Myocyte (in vitro differentiated cells): ENCODE measurements around the gene DCT. TPM values are rescaled to one million over a fixed set of nuclear protein-coding genes. Genes with fewer than 3 reads are reported as not detected.

ENCODE experiments used
- DNase-seq: peaks from one replicate; pipeline ENCODE4 v3.0.0-alpha.2; 2012; ENCODE audit warnings: low read depth
- total RNA-seq: library from RNA; depleted of rRNA; stranded (reverse); fragments of >200 nt; gene quantifications from 2 replicates; pipeline ENCODE4 v1.2.3, GENCODE V29; 2014

Gene DCT
- total RNA-seq, 1 donor from 2014 or later = 0.13 TPM

DNA sequence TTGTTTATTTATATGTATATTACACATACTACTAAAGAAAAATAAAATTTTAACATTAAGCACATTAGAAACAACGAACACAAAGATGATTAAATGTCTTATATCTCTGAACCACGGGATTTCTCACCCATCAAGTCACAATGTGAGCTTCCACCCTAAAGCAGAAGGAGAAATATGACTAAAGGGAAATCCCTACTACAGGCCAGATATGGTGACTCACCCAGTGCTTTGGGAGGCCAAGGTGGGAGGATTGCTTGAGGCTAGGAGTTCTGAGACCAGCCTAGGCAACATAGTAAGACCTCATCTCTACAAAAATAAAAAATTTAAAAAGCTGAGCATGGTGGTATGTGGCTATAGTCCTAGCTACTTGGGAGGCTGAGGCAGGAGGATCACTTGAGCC, 24.6 kb downstream of the DCT start:
- no peak for DNase-seq

DNA sequence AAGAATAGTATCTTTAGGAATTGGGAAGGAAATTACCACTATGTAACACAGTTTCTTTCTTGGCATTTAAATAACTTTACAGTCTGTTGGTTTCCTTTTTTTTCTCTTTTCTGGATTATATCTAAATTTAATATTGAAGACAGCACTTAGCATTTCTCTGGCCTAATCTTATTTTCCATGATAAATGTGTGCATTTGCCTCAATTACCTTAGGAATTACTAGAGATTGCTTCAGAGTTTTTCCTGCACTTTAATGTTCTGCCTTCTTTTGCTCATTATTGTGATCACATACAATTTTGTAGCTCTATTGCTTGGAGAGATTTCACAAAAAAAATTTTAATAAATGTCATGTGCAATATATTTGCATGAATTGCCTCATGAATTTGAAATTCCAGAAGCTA, 25.1 kb downstream of the DCT start:
- no peak for DNase-seq

DNA sequence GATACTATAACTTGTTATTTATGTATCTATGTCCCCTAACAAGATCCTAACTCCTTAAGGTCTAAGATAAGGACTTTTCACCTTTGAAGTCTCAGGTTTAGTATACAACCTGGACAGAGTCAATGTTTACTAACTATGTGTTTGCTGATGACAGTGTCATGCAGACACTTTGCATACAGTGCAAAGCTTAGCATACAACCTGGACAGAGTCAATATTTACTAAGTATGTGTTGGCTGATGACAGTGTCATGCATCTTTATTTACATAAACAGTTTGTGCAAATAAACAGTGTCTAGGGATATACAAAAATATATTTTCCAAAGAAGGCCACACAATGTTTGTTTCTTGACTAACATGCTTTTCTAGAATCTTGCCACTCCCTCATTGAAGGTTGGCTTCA, 34.7 kb downstream of the DCT start:
- DNase-seq = no peak

DNA sequence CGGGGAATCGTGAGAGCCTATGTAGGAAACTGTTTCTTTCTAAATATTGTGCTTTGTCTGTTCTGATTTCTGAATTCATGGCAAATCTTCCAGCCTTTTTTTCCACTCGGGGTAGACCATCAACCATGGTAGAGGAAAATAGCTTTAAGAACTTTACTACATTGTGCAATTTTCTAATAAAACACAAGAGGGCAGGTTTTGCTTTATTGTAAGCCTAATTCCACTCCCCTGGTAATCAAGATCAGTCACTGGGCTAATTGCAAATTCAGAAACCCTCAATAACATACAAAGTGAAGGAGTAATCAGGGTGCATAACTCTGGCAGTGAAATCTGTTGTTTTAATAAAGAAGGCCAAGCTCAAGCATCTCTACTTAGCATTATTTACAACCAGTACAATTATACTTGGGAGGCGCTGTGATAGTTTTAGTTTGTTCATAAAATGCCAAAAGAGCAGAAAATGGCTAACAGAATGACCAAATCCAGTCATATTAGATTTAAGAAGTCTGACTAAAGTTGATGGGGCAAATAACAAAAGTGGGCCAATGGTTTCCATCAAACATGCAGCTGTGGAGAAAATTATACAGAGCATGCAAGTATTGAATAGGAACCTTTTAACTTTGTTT, 43.8 kb downstream of the DCT start:
- DNase-seq = peak; percentile 67

DNA sequence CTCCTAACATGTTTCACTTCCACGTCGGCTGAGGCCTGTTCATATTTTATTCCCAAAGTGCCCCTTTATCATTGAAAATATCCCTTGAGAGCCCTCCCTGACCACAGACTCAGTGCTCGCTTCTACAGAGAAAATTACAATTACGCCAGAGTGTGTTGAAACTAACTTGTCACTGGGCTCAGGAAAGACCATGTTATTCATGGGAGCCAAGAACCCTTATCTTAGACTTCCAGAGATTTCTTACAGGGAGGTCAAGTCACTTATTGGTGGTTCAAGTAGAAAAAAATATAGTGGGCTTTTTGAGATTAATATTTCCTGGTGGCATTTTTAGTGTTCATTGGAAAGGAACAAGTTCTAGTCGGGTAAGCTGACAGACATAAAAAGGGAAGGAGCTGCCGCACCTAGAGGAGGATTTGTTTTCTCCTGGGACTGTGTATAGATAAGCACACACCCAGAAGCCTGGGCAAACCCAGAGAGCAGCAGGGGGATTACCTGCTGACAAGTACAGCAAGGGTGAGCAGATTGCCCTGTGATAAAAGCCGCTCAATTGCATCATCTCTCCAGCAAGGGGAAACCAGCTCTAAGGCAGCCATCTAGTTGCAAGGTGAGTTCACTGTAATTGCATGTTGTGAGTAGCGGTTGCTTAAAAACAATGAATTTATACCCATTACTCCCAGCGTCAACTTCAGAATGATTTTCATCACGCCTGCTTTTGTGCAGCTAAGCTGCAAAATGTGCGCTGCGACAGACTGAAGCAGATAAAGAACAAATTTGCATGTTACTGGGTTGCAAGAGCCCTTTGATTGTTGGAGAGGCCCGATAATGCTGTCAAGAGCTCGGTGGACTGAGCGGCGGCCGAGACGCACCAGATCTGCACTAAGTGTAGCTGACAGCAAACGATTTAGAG, 46.2 kb downstream of the DCT start:
- DNase-seq = no peak

DNA sequence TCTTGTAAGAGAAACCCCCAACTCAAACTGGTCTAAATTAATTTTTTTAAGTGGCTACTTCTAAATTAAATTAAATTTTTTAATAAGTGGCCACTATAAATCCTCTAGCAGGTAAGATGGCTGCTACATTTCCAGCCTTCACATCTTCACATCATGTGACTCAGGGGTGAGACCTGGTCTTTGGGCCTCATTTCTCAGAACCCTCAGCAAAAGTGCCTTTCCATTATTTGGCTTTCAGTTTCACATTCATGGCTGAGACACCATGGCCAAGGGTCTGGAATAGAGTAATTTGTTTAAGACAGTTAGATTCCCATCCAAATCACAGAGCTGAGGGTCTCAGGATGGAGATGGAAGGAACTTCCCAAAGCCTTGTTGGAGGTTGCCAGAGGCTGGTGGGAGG, 47.5 kb downstream of the DCT start:
- no peak for DNase-seq

DNA sequence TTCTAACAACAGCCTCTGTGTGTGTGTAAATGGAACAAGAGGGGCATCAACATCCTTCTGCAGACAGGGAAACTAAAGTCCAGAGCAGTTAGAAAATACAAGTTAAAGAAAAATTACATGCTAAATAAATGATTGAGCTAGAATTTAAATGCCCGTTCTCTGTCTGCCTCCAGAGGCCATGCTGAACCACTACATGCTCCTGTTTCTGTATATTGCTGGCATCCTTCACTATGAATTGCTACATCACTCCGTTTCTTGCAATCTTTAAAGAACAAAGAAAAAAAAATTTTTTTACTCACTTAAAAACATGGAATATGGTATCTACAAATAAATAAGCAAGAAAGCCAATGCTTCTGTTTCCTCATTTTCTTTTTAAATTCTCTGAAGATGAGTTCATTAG, 47.9 kb downstream of the DCT start:
- no peak for DNase-seq

DNA sequence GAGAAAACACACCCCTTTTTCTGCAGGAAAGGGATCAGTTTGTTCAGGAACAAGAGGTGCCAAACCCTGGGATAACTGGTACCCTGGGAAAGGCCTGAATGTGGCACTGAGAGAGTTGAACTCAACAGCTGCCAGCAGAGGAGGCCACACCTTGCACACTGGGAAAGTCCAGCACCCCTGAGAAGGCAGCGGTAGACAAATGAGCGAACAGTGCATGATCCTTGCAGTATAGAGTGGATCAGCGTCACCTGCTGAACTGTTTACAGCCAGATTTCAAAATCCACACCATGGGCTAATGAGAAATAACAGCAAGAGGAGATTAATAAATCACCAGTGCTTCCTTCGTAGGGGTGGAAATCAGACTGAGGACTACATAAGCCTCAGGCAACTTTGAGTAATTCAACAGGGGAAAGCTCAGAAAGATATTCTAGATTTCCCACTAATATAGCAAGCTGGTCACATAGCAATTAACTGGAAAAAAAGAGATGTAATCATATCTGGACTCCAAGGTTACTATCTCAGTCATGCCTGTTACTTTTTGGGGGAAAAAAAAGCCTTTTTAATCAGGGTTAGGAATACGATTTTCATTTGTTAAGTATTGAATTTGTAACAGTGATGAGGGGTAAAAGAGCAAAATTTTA, 52.0 kb downstream of the DCT start:
- DNase-seq = no peak

DNA sequence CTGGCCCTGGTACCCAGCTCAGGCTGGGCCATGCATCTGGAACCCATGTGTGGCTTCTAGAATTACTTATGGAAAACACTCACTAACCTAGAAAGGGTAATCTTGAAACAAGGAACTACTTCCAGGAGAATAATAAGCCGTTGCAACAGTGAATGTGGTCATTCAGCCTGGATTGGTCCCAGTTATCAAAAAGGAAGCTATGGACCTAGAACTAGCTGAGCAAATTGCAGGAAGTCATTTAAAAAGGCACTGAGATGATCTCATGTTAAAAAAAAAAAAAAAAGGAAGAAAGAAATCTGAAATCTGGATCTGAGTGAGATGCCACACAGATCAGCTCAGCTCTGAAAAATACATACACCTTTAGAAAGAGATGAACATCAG, 59.6 kb downstream of the DCT start:
- no peak for DNase-seq

DNA sequence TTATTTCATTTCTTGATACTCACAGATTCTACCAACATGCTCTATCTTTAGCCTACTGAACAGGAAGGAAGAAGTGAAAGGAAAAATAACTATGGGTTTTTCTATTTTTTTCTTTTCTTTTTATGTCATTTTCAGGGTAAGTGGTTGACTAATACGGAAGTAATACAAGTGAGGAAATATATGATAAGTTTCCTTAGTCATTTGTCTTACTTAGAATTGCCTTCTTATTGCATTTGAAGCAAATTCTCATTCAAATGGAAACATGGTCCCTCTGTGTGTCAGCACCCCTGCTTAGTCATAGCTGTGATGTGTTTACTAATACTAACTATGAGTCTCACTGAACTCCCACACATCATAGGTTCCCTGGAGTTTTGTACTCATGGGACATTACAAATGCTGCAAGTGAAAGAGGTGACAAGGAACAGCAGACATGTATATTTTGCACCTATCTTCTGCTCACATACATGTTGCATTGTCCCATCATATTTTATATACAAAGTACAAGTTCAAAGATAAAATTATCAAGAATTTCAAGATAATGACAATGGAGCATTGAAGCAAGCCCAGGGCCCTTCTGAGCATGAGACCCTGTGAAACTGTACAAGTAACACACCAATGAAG, 60.1 kb downstream of the DCT start:
- no peak for DNase-seq

DNA sequence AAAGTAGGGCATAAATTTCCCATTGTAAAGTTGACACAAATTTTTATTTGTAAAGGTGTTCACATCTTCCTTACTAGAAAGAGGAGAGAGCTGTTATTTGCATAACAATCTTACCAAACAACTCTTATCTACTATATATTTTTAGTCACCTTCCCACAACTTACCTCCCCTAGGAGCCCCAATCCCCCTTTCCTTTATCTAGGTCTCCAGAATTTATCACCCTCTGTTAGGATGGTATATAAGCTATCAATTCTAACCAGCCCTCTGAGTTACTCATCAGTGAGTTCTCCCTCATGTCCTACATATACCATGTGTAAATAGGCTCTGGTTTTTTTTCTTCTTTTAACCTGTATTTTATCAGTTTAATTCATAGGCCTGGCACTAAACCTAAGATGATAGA, 62.2 kb downstream of the DCT start:
- no peak for DNase-seq

DNA sequence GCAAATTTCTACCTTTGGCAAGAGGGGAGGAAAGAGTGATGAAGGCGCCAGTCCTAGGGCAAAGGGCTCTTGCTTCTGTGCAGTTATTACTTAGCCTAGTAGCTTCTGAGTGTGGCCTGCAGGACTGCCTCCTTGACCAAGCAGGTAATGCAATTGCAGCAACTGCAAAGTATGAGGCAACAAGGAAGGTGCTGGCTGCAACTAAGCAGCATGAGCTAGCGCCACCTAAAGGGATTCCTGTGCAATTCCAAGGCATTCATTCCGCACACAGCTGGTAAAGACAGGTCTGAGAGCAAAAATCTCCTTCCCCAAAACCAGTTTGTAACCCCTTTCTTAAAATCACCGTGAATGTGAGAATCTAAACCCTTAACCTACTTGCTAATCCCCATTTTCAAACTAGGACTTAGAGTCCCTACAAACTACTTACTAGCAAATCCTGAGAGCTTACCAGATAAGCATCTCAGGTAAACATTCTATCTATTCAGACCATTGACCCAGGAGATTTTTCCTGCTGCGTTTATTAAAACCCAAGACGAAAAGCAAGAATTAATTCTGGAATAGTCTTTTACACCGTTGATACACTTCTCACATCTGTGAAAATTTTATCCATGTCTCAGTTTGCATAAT, 62.9 kb downstream of the DCT start:
- no peak for DNase-seq

DNA sequence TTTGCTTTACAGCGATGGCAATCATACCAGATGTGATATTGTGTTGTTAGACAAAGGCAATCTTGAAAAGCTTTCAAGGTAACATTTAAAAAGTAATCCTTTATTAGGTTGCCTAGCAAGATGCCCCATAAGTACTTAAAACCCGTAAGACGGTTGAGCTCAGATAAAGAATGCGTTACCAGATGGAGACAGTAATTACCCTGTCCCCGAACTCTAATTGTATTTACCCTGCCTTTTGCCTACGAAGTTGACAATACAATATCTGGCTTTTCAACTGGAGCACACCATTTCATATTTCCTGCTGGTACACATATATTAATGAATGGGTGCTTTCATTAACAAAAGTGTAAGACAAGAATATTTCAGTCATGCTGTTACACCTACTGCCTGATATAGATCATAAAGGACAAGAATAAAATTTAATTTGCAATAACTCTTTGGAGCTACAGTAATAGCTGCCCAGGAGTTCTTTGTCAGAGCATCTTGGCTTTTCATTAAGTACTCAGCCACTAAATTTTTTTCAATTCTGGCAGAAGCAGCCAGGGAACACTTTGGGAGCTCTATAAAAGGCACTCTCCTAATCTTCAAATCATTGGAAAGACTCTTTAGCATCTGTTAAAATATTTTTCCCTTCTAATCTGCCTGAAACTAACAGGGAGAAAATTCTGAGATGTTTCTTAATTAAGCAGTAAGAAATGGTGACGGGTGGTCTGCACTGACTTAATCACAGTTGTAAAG, 63.8 kb downstream of the DCT start:
- no peak for DNase-seq

DNA sequence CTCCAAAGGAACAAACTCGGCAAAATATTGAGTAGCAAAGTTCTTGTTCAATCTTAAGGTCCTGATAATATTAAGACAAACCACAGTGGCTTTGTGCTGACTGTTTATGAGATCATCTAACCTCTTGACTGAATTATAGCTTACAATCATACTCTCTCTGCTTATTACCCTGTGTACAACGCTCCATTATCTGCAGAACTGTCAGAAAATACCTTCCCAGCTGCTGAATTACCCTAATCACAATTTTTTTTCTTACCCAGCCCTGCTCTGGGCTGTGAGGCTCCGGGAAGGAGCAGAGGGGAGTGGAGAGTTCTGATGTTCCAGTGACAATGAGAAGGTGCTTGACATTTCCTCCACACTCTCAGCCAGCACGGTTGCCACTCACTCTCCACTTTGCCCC, 64.8 kb downstream of the DCT start:
- DNase-seq = no peak

DNA sequence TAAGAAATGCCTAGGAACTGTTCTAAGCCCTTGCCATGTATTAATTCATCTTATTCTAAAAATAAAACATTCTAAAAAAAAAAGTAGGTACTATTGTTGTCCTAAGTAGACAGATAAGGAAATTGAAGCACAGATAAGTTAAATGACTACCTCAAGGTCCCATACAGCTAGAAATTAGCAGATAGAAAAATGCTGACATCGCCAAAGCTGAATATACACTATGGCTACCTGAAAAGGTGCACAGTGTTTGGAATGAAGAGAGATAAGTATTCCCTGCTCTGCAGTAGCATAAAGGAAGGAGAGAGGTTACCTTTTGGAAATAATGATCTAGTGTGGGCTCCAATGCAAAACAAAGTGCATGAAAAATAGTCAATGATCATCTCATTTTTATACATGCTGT, 65.3 kb downstream of the DCT start:
- DNase-seq = no peak

DNA sequence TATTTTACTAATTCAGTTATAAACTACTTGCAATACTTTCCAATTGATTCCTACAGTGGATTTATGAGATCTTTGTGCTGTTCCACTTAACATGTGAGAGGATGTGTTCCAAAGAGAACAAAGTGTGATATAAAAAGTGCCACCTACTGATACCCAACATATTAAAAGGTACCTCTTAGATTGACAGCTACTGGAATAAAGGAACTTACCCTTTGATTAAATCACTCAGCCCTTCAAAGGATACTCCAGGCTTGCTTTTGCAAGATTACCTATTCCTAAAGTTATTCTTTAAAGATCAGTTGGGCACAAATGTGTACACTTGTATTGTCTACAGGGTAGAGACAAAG, 65.9 kb downstream of the DCT start:
- no peak for DNase-seq

DNA sequence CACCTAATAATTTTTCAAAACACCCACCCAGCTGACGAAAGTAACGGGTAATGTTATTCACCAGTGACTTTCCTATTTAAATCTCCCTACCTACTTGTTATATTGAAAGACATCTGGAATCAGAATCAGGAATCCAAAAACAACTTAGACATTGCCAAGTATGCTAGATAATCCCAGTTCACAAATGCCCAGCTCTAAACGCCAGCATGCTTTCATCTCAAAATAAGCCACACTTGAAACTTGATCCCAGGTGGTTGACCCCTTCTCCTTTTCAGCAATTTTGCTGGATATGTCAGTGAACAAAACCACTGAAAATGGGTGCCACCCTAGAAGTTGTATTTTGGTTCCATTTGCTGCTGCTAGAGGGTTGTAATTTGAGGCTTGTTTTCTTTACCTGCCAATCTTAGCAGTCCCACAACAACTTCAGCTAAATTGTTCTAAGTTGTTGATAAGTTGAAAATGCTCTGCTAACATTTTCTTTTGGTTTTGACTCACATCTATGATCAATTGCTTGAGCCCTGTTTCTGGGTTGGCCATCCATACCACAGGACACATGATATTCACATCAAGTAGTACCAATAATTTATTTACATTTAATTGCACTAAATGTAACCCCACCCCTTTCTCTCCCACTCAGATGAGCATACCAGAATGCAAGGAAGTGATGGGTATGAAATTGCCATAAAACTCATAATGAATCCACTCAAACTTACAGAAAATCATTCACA, 66.4 kb downstream of the DCT start:
- DNase-seq = peak; percentile 16

DNA sequence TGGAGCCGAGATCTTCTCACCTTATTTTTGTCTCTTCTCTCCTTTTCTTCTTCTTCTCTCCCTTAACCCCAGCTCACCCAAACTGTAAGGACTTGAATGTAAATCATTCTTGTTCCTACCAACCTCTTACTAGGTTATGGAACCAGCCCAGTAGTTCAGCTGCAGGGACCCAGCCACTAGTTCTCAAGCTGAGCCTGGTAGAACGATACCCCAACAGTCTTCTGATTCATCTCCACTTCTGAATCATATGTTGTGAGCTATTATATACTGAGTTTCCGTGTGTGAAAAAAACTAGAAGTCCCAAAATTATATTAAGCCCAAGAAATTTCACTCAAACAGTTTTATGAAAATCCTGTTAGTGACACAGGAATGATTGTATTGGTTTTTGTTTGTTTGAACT, 67.7 kb downstream of the DCT start:
- no peak for DNase-seq

DNA sequence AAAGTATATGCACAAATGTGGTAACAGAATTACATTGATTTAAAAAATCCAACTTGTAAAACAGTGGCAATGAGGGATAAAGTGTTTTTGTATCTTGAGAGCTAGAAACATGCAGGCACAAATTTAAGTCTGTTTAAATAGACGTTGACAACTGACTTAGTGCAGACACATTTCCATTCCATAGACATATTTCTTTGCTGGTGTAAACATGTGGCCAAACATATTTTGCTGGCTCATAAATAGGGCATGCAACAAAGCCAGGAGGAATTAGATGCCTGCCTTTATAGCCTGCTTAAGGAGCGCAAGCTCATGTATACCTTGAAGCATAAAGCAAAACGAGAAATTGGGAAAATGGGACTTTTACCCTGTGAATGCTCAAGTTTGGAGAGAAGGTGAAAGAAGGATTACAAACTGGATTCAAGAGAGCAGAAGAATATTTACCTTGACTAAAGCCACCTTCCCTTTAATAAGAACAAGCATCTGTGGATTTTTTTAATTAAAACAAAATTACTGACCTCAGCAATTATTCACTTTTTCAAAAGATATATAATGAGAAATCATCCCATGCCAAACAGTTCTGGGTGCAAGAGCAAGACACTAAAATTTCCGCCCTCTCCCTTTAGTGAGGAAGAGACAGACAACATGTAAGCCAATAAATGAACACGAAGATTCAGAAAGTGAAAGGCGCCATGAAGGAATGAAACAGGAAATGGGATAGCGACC, 71.0 kb downstream of the DCT start:
- no peak for DNase-seq

DNA sequence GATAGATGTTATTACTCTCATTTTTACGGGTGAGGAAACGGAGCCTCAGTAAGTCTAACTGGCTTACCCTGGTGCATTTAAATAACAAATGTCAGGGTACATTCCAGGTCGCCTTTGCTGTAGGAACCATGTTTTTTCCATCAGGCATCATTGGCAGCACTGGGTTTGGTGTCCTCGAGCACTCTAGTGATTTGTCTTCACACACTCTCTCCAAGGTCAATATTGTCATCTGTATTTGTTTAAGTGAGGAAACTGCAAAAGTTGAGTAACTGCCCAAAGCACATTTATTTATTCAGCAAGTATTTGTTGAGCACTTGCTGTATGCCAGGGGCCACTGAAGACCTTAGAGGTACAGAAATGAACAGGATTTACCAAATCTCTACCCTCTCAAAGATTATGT, 78.6 kb downstream of the DCT start:
- DNase-seq = no peak
